HG03159 (cell line): ENCODE data around the gene SSBP3.
"Not testable (repeated sequence)": the region's sequence is repeated elsewhere in the genome, so short reads cannot be mapped to it uniquely, and the experiment has no call there.

Source experiments
- ATAC-seq: cut with Tn5 transposase; IDR thresholded peaks from one replicate; pipeline ENCODE4 v1.9.1; 2021; ENCODE audit warnings: mild to moderate bottlenecking, moderate library complexity; ENCODE audit not compliant: unreplicated experiment

Gene SSBP3

DNA sequence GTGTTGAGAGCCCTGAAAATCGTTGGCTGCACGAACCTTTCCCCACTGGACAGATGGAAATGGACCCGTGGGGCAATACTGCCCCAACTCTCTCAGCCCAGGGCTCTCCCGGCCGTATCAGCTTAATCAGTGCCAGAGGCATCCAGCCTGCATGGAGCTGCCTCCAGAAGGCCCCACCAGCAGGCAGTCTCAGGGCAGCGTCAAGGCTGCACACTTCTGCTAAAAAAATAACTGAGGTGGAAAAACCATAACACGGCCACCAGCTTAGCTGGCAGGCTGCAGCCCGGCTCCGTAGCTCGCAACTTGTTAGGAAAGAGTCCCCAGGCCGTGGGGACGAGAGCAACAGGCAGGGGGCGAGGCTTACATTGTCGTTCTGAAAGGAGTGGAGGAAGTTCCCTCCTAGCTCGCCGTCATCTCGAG is 178.3 kb downstream of the SSBP3 start:
- ATAC-seq: no peak

GRCh38 chr1:54227091-54227602 is 179.0 kb downstream of the SSBP3 start:
- ATAC-seq: no peak

DNA sequence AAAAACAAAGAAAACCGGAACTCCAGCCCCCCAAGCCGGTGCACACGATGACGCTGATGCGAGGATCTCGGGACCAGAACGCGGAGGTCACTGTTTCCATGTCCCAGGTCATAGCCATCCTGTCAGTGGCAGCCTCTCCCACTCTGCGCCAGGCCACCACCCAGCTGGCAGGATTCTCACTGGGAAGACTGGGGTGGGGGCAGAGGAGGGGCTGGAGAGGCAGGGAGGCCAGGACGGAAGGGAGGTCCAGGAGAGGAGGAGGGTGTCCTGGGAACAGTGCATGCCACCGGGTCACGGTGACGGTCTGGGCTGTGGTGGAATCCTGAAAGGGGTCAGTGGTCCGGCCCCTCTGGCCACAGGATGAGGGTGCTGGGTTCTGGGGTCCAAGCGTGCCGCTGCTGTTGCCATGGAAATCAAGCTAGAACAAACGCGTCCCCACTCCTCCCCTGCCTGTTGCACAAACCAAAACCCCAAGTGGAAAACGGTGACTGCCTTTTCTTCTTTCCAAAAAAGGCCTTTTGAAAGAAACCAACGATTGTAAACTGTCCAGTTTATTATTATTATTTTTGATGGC is 180.1 kb downstream of the SSBP3 start:
- no peak for ATAC-seq

DNA sequence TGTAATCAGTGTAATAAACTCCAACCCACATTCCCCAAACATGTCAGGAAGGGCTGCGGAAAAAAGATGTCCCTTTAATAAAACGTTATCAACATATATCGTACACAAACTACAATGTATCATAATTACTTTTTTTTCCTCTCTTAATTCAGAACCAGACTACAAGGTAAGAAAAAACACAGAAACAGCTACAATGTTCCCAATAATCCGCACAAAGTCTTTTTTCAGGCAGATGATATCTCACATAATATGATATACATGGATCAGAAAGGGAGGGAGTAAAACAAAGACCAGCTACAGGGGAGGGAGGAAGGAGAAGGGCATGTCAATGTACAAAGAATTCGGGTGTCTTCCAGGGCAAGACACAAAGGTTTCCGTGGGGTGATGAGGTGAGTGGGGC is 180.8 kb downstream of the SSBP3 start:
- no peak for ATAC-seq

- no peak for ATAC-seq
Observed at GRCh38 chr1:54224233-54224632, 182.0 kb downstream of the SSBP3 start.

- no peak for ATAC-seq
Observed at GRCh38 chr1:54223441-54224202, 182.6 kb downstream of the SSBP3 start.

DNA sequence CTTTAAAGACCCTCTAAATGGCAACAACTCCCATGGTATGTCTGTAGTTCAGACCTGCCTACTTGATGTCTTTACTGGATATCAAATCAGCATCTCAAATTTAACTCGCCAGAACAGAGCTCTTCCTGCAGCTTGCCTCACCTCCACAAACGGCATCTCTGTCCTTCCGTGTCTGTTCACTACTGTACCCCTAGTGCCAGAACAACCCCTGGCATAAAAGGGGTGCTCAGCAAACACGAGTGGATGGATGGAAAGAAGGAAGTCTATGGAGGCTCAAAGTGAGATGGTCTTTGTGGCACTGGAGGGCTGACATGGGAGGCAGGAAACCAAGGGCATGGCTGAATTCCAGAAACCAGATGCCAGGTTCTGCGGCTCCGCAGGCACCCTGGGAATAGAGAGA is 183.5 kb downstream of the SSBP3 start:
- ATAC-seq: no peak

DNA sequence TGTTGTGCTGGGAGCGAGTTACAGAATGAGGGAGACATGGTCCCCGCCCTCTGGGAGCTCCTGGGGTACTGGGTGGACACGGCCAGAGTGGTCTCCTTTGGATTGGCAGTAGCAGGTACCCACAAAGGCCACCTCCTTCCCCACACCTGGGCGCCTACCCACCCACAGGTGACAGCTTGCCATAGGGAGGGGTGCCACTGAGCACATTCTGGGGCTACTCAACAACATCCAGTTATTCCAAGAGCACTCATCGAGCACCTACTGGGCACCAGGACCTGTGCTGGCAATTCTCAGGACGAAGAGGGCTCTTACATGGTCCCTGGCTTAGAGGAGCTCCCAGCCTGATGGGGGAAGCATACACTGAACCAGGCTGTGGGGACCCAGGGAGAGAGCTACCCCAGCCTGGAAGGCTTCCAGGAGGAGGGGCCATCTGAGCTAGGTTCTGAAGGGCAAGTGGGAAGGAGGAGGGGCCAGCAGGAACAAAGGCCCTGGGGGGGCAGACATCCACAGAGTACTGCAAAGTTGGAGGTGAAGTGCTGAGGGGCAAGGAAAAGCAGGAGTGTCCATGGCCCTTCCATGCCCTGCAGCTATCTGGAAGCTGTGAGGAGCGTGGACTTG is 184.2 kb downstream of the SSBP3 start:
- no peak for ATAC-seq

- no peak for ATAC-seq
Observed at GRCh38 chr1:54221113-54221834, 184.9 kb downstream of the SSBP3 start.

- no peak for ATAC-seq
Observed at GRCh38 chr1:54220004-54220811, 186.0 kb downstream of the SSBP3 start.

GRCh38 chr1:54219688-54220003 is 186.5 kb downstream of the SSBP3 start:
- ATAC-seq: no peak

GRCh38 chr1:54218883-54219687 is 187.1 kb downstream of the SSBP3 start:
- no peak for ATAC-seq

- ATAC-seq: no peak
Observed at GRCh38 chr1:54215523-54215922, 190.7 kb downstream of the SSBP3 start.

DNA sequence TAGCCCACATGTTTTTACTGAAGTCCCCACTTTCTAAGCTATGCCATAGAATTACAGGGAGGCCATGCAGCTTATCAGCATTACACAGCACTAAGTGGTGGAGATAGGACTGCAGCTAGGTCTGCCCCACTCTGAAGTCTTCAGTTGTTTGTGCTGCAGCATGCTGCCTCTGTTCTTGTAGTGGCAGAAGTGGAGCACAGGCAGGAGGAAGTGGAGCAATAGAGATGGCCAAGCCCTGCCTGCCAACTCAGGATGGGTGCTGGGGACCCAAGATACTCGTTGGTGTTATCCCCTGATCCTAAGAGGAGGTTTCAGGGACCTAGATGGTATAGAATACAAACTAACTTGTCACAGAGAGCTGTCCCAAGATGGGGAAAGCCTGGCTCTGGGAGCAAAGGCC is 193.3 kb downstream of the SSBP3 start:
- ATAC-seq: no peak

GRCh38 chr1:54207896-54208295 is 198.3 kb downstream of the SSBP3 start:
- not testable (repeated sequence) for ATAC-seq

DNA sequence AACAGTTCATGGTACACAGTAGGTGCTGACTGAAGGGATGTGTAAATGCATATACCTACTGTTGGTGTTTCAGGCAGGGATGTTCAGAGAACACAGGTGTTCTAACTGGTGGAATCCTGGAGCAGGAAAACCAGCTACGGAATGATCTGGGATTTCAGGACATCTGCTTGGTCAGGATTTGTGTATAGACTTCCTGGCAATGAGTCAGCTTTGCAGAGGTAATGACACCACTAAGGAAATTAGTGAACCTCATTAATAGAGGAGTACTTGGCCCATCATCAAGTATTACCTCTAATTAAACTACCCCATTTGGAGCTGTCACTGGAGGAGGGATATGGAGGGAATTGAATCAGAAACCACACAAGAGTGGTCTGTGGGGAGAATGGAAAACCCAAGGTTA is 198.9 kb downstream of the SSBP3 start:
- ATAC-seq: no peak

DNA sequence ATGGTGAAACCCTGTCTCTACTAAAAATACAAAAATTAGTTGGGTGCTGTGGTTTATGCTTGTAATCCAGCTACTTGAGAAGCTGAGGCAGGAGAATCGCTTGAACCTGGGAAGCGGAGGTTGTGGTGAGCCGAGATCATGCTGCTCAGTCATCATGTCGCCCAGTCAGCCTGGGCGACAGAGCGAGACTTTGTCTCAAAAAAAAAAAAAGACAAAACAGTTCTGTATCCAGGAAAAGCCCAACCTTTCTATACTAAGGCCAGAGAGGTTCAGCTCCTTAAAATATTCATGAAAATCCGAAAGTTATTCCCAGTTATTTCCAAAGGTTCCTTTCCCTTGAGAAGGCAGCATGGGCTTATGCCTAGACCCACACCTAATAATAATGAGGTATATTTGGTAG is 202.0 kb downstream of the SSBP3 start:
- no peak for ATAC-seq

DNA sequence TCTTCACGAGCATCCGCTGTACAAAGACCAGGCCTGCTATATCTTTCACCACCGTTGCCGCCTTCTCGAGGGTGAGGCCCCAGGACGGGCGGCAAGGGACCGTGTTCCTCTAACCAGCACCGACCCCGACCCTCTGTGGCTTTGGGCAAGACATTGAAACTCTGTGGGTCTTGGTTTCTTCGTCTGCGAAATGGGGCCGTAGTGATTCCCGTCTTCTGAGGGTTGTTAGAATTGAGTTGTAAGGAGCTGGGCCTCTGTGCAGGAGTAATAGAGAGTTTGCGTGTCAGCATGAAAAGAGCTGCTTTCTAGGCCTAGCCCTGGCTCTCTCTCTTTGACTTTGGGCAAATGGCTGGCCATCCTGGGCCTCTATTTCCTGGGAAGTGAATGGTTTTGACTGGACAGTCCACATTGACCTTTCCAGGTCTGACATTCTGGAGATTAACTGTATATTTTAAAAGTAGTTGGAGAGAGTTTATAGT is 205.6 kb downstream of the SSBP3 start:
- ATAC-seq: peak; percentile 20

GRCh38 chr1:54199765-54200518 is 206.3 kb downstream of the SSBP3 start, which contains the start of the genes CYB5RL and MRPL37:
Gene CYB5RL (minus strand): TSS chr1:54200030. CDS start chr1:54195616, 4,414 bp downstream.
Gene MRPL37 (plus strand): TSS chr1:54200167. CDS start chr1:54200244, 77 bp downstream.
- ATAC-seq: peak; percentile 92
